PC-9 (cell line): ENCODE measurements around the gene POMT1.

Experiments used
- CTCF ChIP-seq: fragments of 200-600 bp; sonication (generic); conservative IDR thresholded peaks from 2 replicates; pipeline ENCODE4 v1.6.1; 2017; ENCODE audit warnings: mixed run types, antibody characterized with exemption, mild to moderate bottlenecking, moderate library complexity
- EZH2 ChIP-seq: fragments of 200-600 bp; sonication (generic); IDR thresholded peaks from 2 replicates; pipeline ENCODE4 v1.8.0; 2017; ENCODE audit warnings: antibody characterized with exemption, low read depth

GRCh38 chr9:131469356-131469755, 33.4 kb upstream of the POMT1 start:
- TF ChIP-seq CTCF (no peak), EZH2 (no peak)
